Stimulated activated CD4-positive, alpha-beta T cell treated with anti-CD3 and anti-CD28 coated beads, Interleukin-1b, Interleukin-23, amount 100 ng/mL, for 1 hour (primary cell): ENCODE data around the gene IL15RA.
"Not testable (repeated sequence)": the region's sequence is repeated elsewhere in the genome, so short reads cannot be mapped to it uniquely, and the experiment has no call there.

ENCODE experiments used
- DNase-seq, 2 donors: peaks; one replicate each; pipeline ENCODE4 v3.0.0-alpha.2; 2020; ENCODE audit warnings: low read depth in 2 of 2

IL15RA gene

GRCh38 chr10:5970066-5970465 lies 7.3 kb downstream of the IL15RA start:
- no peak for DNase-seq

DNA sequence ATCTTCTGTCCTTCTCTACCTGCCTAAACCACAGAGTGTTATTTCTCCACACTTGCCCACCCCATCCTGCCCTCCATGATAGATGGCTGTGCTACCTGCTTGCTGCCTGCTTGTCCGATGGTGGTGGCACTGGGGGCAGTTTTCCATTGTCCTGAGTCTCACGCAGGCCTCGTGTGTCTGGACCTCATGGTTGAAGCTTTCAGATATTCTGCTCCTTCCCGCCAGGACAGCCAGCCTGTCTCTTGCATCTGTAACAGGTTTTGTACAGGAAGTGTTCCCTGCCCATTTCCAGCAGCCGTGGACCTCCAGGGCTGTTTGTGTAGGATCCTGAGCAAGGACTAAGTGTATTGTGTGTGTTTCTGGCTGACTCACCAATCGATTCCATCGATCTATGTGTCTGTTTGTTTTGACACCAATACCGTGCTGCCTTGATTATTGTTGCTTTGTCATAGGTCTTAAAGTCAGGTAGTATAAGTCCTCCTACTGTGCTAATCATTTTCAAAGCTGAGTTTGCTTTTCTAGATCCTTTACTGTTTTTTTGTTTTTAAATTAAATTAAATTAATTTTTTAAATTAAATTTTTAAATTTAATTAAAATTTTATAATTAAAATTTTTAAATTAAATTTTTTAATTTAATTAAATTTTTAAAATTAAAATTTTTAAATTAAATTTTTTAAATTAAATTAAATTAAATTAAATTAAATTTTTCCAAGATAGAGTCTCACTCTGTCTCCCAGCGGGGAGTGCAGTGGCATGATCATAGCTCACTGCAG lies 8.5 kb downstream of the IL15RA start:
- DNase-seq = no peak

- no peak for DNase-seq
These were observed 9.2 kb downstream of the IL15RA start for GRCh38 chr10:5968037-5968680.

DNA sequence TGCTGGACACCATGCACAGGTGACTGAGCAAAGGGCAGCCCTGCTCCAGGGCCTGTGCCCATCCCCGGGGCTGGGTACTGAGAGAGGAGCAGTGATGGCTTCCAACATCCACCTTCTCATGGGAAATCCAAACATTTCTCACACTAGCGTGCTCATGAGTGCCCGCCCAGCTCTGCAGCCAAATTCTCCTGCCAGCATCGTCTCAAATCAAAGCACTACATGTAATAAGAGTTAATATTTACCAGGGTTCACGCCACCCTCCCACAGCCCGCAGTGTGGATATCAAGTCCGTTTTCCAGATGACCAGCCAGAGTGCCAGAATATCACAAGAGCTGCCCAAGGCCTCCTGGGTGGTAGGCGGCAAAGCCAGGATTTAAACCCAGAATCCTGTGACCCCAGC lies 12.1 kb downstream of the IL15RA start:
- DNase-seq = no peak

- DNase-seq = no peak
These were observed 12.6 kb downstream of the IL15RA start for GRCh38 chr10:5964736-5965135.

DNA sequence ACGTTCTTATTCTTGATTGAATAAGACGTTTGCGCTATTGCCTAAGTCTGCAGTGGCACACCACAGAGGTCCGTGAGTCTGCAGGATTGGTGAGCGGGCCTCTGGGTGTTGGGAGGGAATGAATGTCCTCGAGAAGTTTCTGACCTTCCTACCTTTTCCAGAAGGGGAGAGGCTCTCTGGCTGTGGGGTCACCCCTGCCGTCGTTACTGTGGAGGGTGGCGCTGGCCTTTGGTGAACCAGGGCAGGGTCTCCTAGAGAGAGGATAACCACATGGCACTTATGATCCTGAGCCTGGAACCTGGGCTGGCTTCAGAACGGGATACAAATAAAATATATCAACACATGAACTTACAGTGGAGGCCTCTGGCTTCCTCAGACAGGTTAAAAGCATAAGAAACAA lies 13.8 kb downstream of the IL15RA start:
- no peak for DNase-seq

GRCh38 chr10:5963071-5963470 lies 14.3 kb downstream of the IL15RA start:
- DNase-seq = no peak

DNA sequence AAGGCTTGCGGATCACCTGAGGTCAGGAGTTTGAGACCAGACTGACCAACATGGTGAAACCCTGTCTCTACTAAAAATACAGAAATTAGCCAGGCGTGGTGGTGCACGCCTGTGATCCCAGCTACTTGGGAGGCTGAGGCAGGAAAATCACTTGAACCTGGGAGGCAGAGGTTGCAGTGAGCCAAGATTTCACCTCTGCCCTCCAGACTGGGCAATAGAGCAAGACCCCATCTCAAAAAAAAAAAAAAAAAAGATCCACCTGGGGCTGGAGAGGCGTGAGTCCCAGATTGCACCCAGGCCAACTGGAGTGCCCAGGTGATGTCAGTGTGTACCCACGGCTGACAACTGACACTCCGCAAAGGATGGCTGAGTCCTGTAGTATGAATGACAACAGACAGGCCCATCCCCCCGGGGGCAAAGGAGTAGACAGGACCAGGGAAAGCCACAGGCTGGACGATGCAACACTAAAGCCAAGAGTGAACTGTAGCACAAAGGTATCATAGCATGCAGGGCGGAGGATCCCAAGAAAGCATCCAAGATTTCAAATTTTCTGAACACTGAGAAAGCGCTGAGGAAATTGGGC lies 14.9 kb downstream of the IL15RA start:
- not testable (repeated sequence) for DNase-seq

DNA sequence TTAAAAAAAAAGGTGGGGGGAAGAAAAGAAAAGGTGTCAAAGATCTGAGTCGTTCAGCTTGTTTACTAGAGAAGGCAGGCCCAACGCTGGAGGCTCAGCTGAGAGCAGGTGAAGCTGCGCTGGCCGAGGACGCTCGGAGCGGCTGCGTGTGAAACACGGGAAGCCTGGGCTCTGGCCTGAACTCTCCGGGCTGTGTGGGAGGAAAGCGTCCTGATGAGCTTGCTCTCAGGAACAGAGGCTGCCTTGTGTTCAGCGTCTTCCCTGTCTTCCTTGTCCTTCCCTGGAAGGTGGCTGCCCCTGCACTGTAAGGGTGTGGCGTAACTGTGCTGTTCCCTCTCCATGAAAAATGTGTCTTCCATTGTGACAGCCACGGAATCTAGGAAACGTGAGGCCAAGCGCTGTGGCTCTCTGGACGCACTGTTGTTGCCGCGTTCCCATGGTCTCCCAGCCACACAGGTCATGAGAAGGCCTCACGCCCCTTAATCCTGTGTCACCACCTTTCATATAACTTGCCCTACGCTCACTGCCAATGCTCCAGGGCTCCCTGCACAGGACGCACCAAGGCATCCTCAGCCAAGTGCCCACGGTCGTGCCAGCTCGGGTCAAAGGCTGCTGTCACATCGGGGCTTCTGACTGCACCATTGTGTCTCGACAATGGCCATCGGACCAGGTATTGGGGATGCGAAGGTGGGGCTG lies 15.8 kb downstream of the IL15RA start:
- no peak for DNase-seq

GRCh38 chr10:5960973-5961275 lies 16.4 kb downstream of the IL15RA start:
- not testable (repeated sequence) for DNase-seq

DNA sequence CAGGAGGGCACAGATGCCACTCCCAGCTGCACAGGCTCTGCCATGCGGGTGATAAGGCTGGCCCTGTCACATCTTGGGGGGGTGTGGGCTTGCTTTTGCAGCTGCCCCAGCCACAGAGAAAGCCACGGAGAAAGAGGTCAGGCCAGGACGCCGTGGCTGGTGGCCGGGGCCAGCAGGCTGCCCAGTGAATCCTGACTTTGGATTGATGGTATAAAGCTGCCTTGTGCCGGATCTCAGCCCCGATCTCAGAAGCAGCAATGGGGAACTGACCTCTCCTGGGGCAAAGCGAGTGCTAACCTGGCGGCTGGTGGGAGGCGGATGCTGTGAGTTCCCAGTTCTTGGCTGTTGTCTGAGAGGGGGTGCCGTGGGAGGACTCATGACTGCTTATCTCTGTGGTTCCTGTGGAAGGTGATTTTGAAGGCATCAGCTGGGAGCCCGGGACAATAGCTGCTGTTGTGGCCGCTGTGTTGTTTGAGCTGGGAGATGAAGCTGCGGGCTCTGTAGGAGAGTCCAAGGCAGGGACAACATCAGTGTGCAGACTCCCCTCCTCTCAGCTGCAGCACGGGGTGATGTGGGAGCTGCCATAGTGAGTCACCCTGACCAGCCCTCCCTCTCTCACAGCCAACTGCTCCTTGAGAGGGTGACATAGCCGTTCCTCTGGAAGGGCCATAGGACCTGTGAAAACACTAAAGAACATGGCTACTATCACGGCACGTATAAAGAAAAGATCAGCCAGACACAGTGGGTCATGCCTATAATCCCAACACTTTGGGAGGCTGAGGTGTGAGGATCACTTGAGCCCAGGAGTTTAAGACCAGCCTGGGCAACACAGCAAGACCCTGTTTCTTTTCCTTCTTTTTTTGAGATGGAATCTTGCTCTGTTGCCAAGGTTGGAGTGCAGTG lies 17.0 kb downstream of the IL15RA start:
- no peak for DNase-seq

- DNase-seq = no peak
These were observed 17.7 kb downstream of the IL15RA start for GRCh38 chr10:5959581-5960069.

DNA sequence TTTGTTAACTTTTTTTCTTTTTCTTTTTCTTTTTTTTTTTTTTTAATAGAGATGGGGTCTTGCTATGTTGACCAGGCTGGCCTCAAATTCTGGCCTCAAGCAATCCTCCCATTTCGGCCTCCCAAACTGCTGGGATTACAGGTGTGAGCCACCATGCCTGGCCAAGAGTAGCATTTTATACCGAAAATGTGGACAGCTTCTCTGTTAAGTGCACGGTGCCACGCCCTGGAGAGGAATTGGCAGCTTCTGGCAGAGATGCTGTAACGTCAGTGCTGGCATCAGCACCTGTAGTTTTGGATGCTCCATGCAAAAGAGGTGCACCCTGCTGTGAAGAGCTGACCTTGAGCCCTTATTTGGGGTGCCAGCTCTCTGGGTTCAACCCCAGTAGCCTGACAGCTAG lies 18.2 kb downstream of the IL15RA start:
- DNase-seq = no peak

DNA sequence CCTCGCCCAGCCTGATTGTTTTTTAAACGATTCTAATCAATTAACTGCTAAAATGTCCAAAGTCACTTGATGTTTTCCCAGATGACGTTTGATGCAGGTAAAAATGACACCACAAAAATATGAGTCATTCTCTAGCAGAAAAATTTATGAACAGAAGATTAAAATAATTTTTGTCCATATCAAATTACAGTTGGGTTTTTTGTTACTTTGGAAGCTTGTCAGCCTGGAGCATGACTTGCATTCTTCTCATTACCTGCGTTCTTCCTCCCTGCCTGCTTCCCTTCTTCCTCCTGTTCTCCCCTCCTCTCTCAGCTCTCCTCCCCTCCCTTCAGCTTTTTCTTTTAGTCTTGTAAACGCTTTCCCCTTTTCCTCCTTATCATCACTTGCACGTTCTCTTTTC lies 18.7 kb downstream of the IL15RA start:
- no peak for DNase-seq

DNA sequence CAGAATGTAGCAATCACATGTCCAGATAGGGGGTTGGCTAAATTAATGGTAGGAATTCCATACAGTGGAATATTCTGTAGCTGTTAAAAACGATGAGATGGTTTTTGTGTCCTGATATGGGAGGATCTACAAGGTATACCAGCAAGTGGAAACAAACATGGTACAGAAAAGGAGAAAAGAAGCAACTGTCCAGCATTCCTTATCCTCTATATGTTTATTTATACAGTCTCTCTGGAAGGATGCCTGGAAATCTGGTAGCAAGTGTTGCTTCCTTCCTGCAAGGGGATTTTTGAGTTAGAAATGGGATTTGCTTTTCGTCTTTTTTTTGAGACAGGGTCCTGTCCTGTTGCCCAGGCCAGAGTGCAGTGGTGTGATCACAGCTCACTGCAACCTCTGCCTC lies 19.3 kb downstream of the IL15RA start:
- no peak for DNase-seq

- no peak for DNase-seq
These were observed 21.0 kb downstream of the IL15RA start for GRCh38 chr10:5956146-5956936.

- no peak for DNase-seq
These were observed 23.7 kb downstream of the IL15RA start for GRCh38 chr10:5953676-5954075.

DNA sequence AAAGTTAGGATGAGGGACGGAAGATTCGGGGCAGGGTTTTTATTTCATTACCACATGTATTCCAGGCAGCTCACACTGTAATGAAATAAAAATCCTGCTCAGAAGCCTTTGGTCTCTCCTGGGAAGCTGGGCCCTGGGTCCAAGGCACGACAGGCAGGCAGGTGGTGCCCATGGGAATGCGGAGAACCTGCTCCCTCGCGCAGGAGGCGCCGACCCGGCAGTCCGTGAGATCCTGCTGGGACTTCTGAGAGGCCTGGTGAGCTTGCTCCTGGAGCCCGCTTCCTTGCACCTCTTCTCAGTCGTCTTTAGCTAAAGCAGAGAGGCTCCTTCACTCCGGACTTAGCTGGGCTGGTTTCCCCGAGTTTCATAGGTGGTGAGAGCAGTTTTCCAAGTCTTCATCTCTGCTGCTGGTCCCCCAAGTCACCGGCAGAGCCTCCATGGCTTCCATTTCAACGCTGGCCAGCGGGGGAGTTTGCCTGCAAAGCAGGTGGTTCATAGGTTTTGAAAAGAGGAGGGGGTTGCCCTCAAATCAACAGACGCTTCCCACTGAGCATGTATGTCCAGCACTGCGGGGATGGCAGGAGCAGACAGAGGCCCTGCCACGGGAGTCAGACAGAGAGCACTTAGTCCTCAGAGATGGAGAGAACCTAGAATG lies 24.5 kb downstream of the IL15RA start:
- no peak for DNase-seq

- DNase-seq = no peak
These were observed 25.5 kb downstream of the IL15RA start for GRCh38 chr10:5951721-5952407.
